GM12878 (cell line): ENCODE measurements around the gene DISC1. TPM values are rescaled to one million over a fixed set of nuclear protein-coding genes. Genes with fewer than 3 reads are reported as not detected.

ENCODE experiments used
- ATAC-seq: fragments of 200-7000 bp; cut with Tn5 transposase; 3 replicates; pipeline ENCODE4 v1.9.1; 2020; ENCODE audit warnings: mild to moderate bottlenecking, moderate library complexity
- BruUV-seq: library from RNA; stranded (reverse); fragments of 400-500 nt; replicated peaks from 2 replicates; lab custom pipeline; 2021; lab: Mats Ljungman, UMichigan
- CTCF ChIA-PET: fragments of 300-600 bp; sonication (Branson Sonifier 250); formaldehyde crosslinking; extraction: SDS; loops from one replicate; lab custom pipeline; 2021; ENCODE audit warnings: inconsistent platforms; lab: Yijun Ruan, JAX
- POLR2A ChIA-PET: fragments of 350-600 bp; formaldehyde crosslinking; extraction: SDS; loops from one replicate; lab custom pipeline; 2021; ENCODE audit warnings: inconsistent platforms; lab: Charles Lee
- RAD21 ChIA-PET: fragments of 300-600 bp; sonication (Branson Sonifier 250); formaldehyde crosslinking; loops from one replicate; lab custom pipeline; 2023; ENCODE audit warnings: antibody characterized with exemption; ENCODE audit not compliant: unreplicated experiment; lab: Charles Lee
- SMC1A ChIA-PET: fragments of 300-600 bp; sonication (Branson Sonifier 250); formaldehyde crosslinking; loops from one replicate; lab custom pipeline; 2023; ENCODE audit not compliant: unreplicated experiment, uncharacterized antibody; lab: Charles Lee
- DNase-seq: peaks from one replicate; pipeline ENCODE4 v3.0.0-alpha.2; 2011; ENCODE audit warnings: low read depth, low spot score
- FAIRE-seq: peaks from 3 replicates; lab custom pipeline; 2011; peaks lifted over from hg19 to GRCh38; lab: Jason Lieb, UNC
- H2AFZ ChIP-seq: 2 replicates; pipeline ENCODE4 v1.6.0; 2011; ENCODE audit warnings: low read depth, low read length, control low read depth; ENCODE audit not compliant: control insufficient read depth
- H3K27ac ChIP-seq: 2 replicates; pipeline ENCODE4 v1.5.1; 2011; ENCODE audit warnings: control low read depth; ENCODE audit not compliant: control insufficient read depth, insufficient read depth
- H3K27me3 ChIP-seq, 2 experiments: replicated peaks in 1 of 2; 2 replicates each; pipeline versions ENCODE4 v1.6.0 to v1.6.1; 2011; ENCODE audit warnings: low read length in 1 of 2; ENCODE audit not compliant: control insufficient read depth in 2 of 2, insufficient read depth in 2 of 2
- H3K36me3 ChIP-seq, 2 experiments: 2 replicates each; pipeline ENCODE4 v1.5.1; 2011; ENCODE audit warnings: low read length in 1 of 2; ENCODE audit not compliant: control insufficient read depth in 2 of 2, insufficient read depth in 2 of 2
- H3K4me1 ChIP-seq: 2 replicates; pipeline ENCODE4 v1.6.1; 2011; ENCODE audit warnings: mild to moderate bottlenecking, low read length, moderate library complexity, mixed read lengths; ENCODE audit not compliant: control insufficient read depth, insufficient read depth
- H3K4me2 ChIP-seq: 2 replicates; pipeline ENCODE4 v1.6.0; 2011; ENCODE audit warnings: control low read depth; ENCODE audit not compliant: control insufficient read depth, insufficient read depth
- H3K4me3 ChIP-seq: fragments of 200-600 bp; sonication (generic); 2 replicates; pipeline ENCODE4 v1.5.1; 2016
- H3K79me2 ChIP-seq: 2 replicates; pipeline ENCODE4 v1.6.0; 2011; ENCODE audit warnings: low read length; ENCODE audit not compliant: control insufficient read depth, insufficient read depth
- H3K9ac ChIP-seq: 2 replicates; pipeline ENCODE4 v1.8.0; 2011; ENCODE audit warnings: low read length, control low read depth, mixed read lengths; ENCODE audit not compliant: control insufficient read depth, insufficient read depth
- H3K9me3 ChIP-seq: replicated peaks from 3 replicates; pipeline ENCODE4 v1.5.1; 2011; ENCODE audit warnings: mild to moderate bottlenecking, low read length; ENCODE audit not compliant: control insufficient read depth, insufficient read depth
- H4K20me1 ChIP-seq: 2 replicates; pipeline ENCODE4 v1.6.0; 2011; ENCODE audit not compliant: control insufficient read depth, insufficient read depth
- BACH1 ChIP-seq: fragments of 450-650 bp; IDR thresholded peaks from 2 replicates; pipeline ENCODE4 v1.6.1; 2017; ENCODE audit warnings: mild to moderate bottlenecking, borderline replicate concordance
- CHD1 ChIP-seq: IDR thresholded peaks from 2 replicates; pipeline ENCODE4 v1.6.1; 2012; ENCODE audit warnings: low read depth, low read length, improper control_type of control experiment
- EP300 ChIP-seq, 2 experiments: fragments of 150-350 bp in 1 of 2; IDR thresholded peaks; 2 replicates each; pipeline ENCODE4 v1.6.1; 2011 to 2012; ENCODE audit warnings: low read depth in 2 of 2, low read length in 2 of 2, borderline replicate concordance in 1 of 2, improper control_type of control experiment in 1 of 2, inconsistent platforms in 1 of 2; ENCODE audit not compliant: control insufficient read depth in 1 of 2
- ESRRA ChIP-seq: IDR thresholded peaks from 2 replicates; pipeline ENCODE4 v1.6.1; 2012; ENCODE audit warnings: mild to moderate bottlenecking, low read length, improper control_type of control experiment
- GATAD2B ChIP-seq: fragments of 450-650 bp; conservative IDR thresholded peaks from 2 replicates; pipeline ENCODE4 v1.6.1; 2017; ENCODE audit warnings: low read depth, mild to moderate bottlenecking, moderate library complexity
- JUNB ChIP-seq: IDR thresholded peaks from 2 replicates; pipeline ENCODE4 v1.6.1; 2016; ENCODE audit warnings: antibody characterized with exemption, mild to moderate bottlenecking
- NFIC ChIP-seq: IDR thresholded peaks from 2 replicates; pipeline ENCODE4 v1.6.1; 2012; ENCODE audit warnings: low read depth, mild to moderate bottlenecking, inconsistent platforms, low read length, moderate library complexity
- NFXL1 ChIP-seq: fragments of 450-650 bp; IDR thresholded peaks from 2 replicates; pipeline ENCODE4 v1.6.1; 2017; ENCODE audit warnings: antibody characterized with exemption, mild to moderate bottlenecking, borderline replicate concordance
- PAX8 ChIP-seq: fragments of 450-650 bp; IDR thresholded peaks from 2 replicates; pipeline ENCODE4 v1.6.1; 2017; ENCODE audit warnings: mild to moderate bottlenecking, moderate library complexity
- POU2F2 ChIP-seq: IDR thresholded peaks from 3 replicates; pipeline ENCODE4 v1.6.1; 2011; ENCODE audit warnings: low read depth, mild to moderate bottlenecking, low read length, borderline replicate concordance
- RAD21 ChIP-seq: IDR thresholded peaks from 2 replicates; pipeline ENCODE4 v1.6.1; 2011; ENCODE audit warnings: mild to moderate bottlenecking, low read depth, low read length, moderate library complexity; ENCODE audit not compliant: insufficient read depth
- RB1 ChIP-seq: fragments of 450-650 bp; formaldehyde crosslinking; IDR thresholded peaks from 2 replicates; pipeline ENCODE4 v1.6.1; 2017; ENCODE audit warnings: mild to moderate bottlenecking, borderline replicate concordance
- SIN3A ChIP-seq: IDR thresholded peaks from 2 replicates; pipeline ENCODE4 v1.6.1; 2012; ENCODE audit warnings: low read depth, low read length, improper control_type of control experiment
- SIX5 ChIP-seq: IDR thresholded peaks from 2 replicates; pipeline ENCODE4 v1.6.1; 2011; ENCODE audit warnings: mild to moderate bottlenecking, low read depth, low read length, moderate library complexity; ENCODE audit not compliant: severe bottlenecking
- SP1 ChIP-seq: IDR thresholded peaks from one replicate; pipeline ENCODE4 v1.6.1; 2011; ENCODE audit warnings: low read depth, low read length
- STAT3 ChIP-seq: IDR thresholded peaks from 2 replicates; pipeline ENCODE4 v1.6.1; 2011; ENCODE audit warnings: low read depth, low read length, improper control_type of control experiment
- TBL1XR1 ChIP-seq: IDR thresholded peaks from 2 replicates; pipeline ENCODE4 v1.6.1; 2012; ENCODE audit warnings: low read depth, low read length, improper control_type of control experiment
- WRNIP1 ChIP-seq: IDR thresholded peaks from 2 replicates; pipeline ENCODE4 v1.6.1; 2011; ENCODE audit warnings: low read depth, low read length, improper control_type of control experiment, borderline replicate concordance
- ZNF217 ChIP-seq: fragments of 450-650 bp; IDR thresholded peaks from 2 replicates; pipeline ENCODE4 v1.6.1; 2017; ENCODE audit warnings: antibody characterized with exemption, mild to moderate bottlenecking
- ZNF622 ChIP-seq: fragments of 450-650 bp; IDR thresholded peaks from 2 replicates; pipeline ENCODE4 v1.6.1; 2017; ENCODE audit warnings: mild to moderate bottlenecking, inconsistent platforms
- WGBS: methylation state at CpG from one replicate; pipeline ENCODE4 v1.1.6; 2016; ENCODE audit warnings: low lambda C conversion rate; ENCODE audit not compliant: insufficient replicate concordance, insufficient coverage; ENCODE audit errors: missing lambda C conversion rate; 5-methylcytosine and 5-hydroxymethylcytosine counted together
- in situ Hi-C: fragments of 300-500 bp; cut with MboI; formaldehyde crosslinking; loops from 9 replicates; pipeline ENCODE4 v1.14.3; 2018; ENCODE audit warnings: mixed read lengths
- intact Hi-C: fragments of 100-400 bp; cut with micrococcal nuclease; formaldehyde crosslinking; loops from one replicate; pipeline ENCODE4 v1.14.2; 2022; ENCODE audit not compliant: unreplicated experiment
- polyA plus RNA-seq, 11 experiments: library from polyadenylated mRNA; depleted of rRNA in 4 of 11; unstranded in 6 of 11; stranded (reverse) in 5 of 11; fragments of >200 nt; fragmentation: Nextera tagmentation in 4 of 11; fragmentation: Illumina TruSeq in 1 of 11; extraction: Ambion mirVana in 4 of 11; extraction: Trizol in 1 of 11; gene quantifications; 1 replicate in 1 of 11; 2 replicates in 10 of 11; pipeline versions ENCODE4 v1.2.1 to v1.2.3, GENCODE V29; 2011 to 2016; ENCODE audit warnings: inconsistent platforms in 2 of 11, missing spikeins in 2 of 11, low read depth in 1 of 11
- total RNA-seq, 4 experiments: library from RNA; depleted of rRNA in 3 of 4; stranded (reverse); fragments of >200 nt in 3 of 4; fragmentation: Illumina TruSeq in 1 of 4; extraction: Trizol in 1 of 4; gene quantifications; 2 replicates each; pipeline versions ENCODE4 v1.2.1 to v1.2.3, GENCODE V29; 2013 to 2021

Gene DISC1
- total and polyA plus RNA-seq, 10 of the 15 experiments (the other 5 are each of a cell fraction or from before 2014, with no cell fraction given): 0.05 to 0.72 (median 0.19) TPM; not detected in 1

- H3K4me1 ChIP-seq: no peaks in the 10 kb centered on the region
- no peaks in the 10 kb centered on the region for H3K79me2 ChIP-seq
- in situ Hi-C loops: no loop called here
- BruUV-seq: no TSS peak
- H2AFZ ChIP-seq: no peak overlapping the region
- no peak overlapping the region for H3K9ac ChIP-seq
- no peaks in the 10 kb centered on the region for H3K36me3 ChIP-seq
- H3K4me3 ChIP-seq: no peak overlapping the region
- WGBS: 33% methylated on average over 1 of the region's 1 CpG
- intact Hi-C loops: no loop called here
- POLR2A ChIA-PET: no interaction called here
- CTCF ChIA-PET: interaction anchor here (1.3 kb wide), 1 partner anchor 29 kb away, joined by 4 read pairs; no protein-coding TSS in a partner anchor
- SMC1A ChIA-PET: no interaction called here
- no peak for DNase-seq
- ATAC-seq: no peak
- H3K4me2 ChIP-seq: no peak overlapping the region
- TF ChIP-seq EP300 (IDR thresholded peaks at IDR 0.05; ENCODE audit: borderline replicate concordance in 1 of 2, control insufficient read depth in 1 of 2, low read depth in 2 of 2, low read length in 2 of 2) (no peak), POU2F2 (no peak), RB1 (no peak), ESRRA (no peak), BACH1 (no peak), STAT3 (no peak), PAX8 (no peak), RAD21 (no peak), GATAD2B (no peak), JUNB (no peak), SIX5 (no peak), NFXL1 (no peak), ZNF622 (no peak), NFIC (no peak), SP1 (no peak), ZNF217 (no peak), CHD1 (no peak), SIN3A (no peak), TBL1XR1 (no peak), WRNIP1 (no peak)
- no peaks in the 10 kb centered on the region for H4K20me1 ChIP-seq
- H3K9me3 ChIP-seq: no peaks in the 10 kb centered on the region
- no peak for FAIRE-seq
- no peaks in the 10 kb centered on the region; a peak in 1 of 4 replicates for H3K27me3 ChIP-seq
- H3K27ac ChIP-seq: no peak overlapping the region
- RAD21 ChIA-PET: no interaction called here
These were observed 159.5 kb downstream of the DISC1 start for GRCh38 chr1:231786126-231786525.
